Caki2 (cell line): ENCODE data around the gene TMEM191C. TPM values are rescaled to one million over a fixed set of nuclear protein-coding genes. Genes with fewer than 3 reads are reported as not detected.
"Not testable (repeated sequence)": the region's sequence is repeated elsewhere in the genome, so short reads cannot be mapped to it uniquely, and the experiment has no call there.

Experiments used
- DNase-seq: peaks from one replicate; pipeline ENCODE4 v3.0.0-alpha.2; 2015; ENCODE audit warnings: low read depth
- in situ Hi-C: cut with HindIII; loops from 2 replicates; pipeline ENCODE4 v1.10.0; 2016; ENCODE audit warnings: low sequenced_read_pairs, low pct_unique_long_range_greater_than_20kb, mixed read lengths
- total RNA-seq: library from RNA; depleted of rRNA; stranded (reverse); fragments of >200 nt; shearing (Covaris generic); gene quantifications from 2 replicates; pipeline ENCODE4 v1.2.3, GENCODE V29; 2014; ENCODE audit warnings: low replicate concordance

TMEM191C gene
- total RNA-seq, 1 experiment from 2014 or later: 0.30 TPM

DNA sequence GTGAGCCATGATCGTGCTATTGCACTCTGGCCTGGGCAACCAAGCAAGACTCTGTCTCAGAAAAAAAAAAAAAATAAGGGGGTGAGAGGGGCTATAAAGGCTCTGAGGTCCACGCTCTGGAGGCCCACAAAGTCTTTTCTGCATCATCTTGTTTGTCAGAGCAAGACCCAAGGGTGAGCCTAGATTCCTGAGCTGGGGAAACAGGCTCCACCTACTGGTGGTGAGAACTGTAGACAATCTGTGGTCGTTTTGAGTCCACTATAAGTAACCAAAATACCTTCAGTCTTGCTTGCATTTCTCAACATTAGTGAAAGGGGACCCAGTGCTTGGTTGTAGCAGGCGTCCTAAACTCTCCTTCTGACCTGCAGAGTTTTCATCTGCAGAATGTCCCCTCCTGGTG lies 4.5 kb upstream of the TMEM191C start:
- DNase-seq, in situ Hi-C loops: not testable (repeated sequence)

DNA sequence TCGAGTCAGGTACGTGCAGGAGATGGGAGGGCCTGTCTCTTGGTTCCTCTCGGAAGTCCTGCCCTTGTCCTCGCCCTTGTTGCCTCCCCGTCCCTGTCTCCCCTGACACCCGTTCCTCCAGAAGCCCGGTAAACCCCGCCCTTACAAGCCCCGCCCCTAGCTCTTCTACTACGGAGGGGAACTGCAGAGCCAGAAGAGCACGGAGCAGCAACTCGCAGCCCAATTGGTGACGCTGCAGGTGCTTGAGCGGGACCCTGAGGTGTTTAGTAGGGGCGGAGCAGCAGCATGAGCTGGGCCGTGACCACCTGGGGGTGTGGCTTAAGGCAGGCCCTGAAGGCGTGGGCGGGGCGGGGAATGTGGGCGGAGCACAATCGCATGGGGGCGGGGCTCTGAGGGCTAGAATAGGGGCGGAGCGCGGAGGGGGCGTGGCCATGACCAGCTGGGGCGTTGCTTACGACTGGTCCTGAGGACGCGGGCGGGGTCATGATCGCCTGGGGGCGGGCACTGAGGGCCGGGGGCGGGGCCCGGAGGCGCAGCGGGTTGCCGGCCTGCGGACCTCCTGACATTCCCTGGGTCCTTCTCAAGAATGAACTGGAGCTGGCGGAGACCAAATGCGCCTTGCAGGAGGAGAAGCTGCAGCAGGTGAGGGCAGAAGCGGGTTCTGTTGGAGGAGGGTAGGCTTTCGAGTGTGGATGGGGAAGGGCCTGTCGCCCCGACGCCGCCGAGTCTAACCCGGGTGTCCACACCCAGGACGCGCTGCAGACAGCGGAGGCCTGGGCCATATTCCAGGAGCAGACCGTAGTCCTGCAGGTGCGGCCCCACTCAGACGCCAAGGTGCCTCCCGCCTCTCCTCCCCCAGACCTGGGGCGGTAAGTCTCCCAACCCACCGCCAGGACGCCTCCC lies 1.3 kb downstream of the TMEM191C start:
- in situ Hi-C loops: not testable (repeated sequence)
- DNase-seq: peak; percentile 97

DNA sequence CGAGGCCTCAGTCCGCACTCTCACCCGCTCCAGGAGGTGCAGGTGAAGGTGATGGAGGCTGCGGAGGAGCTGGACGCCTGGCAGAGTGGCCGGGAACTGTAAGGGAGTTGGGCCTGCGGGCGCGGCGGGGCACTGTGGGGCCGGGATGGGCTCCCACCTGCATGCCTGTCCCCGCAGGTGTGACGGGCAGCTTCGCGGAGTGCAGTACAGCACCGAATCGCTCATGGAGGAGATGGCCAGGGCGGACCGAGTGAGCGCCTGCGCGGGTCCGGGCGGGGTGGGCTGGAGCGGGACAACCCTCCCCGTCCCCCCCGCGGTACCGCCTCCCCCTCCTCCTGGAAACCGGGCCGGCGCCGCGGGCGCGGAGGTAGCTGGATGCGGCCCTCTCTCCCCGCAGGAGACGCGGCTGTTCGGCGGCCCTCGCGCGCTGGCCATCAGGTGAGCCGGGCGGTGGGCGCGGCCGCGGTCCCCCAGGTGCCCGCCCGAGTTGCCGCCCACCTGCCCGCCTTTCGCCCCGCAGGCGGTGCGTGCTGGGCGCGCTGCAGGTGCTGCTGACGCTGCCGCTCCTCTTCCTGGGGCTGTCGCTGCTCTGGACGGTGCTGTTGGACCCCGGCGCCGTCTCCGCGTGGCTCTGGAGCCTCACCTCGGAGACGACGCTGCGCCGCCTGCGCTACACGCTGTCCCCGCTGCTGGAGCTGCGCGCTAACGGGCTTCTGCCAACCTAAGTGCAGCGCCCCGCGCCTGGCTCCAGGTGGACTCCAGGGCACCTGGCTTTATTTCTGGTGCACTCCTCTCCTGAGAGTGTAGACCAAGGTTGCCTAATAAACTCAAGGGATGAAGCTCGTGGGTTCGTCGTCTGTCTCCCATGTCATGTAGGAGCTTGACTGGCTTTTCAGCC lies 2.2 kb downstream of the TMEM191C start:
- in situ Hi-C loops: not testable (repeated sequence)

DNA sequence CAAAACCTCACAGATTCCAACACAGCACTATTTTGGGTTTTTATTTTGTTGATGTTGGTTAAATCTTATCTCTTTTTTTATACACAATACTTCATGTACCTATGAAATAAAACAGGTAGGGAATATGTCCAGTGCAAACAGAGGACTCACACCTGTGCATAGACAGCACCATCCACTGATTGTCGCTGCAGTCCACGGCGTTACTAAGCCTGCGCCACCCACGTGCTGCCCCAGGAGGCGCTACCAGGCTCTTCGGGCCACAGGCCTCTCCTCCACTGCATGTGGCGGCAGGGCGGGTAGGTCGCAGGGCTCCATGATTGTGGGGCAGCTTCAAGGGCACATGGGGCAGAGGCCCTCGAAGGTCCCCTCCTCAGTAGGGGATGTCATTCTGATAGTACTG lies 5.8 kb downstream of the TMEM191C start:
- DNase-seq, in situ Hi-C loops: not testable (repeated sequence)

More for the DNA sequence above, 2.2 kb downstream of the TMEM191C start:
- not testable (repeated sequence) for DNase-seq

DNA sequence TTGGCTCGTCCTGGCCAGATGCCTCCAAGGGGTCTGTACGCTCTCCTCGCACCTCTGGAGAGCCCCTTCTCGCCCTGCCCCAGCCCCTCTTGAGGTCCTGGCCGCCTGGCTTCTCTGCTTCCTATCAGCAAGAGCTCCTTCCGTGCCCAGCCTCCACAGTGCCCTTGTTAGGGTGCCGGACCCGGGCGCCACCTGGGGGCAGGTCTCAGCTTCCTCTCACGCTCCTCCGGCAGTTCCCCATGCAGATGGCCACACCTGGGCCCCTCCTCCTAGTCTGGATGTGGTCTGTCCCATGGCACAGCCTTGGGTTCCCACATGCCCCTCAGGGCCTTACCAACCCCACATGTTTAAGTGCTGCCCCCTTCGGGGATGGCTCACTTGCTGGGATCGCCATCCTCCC lies 6.5 kb downstream of the TMEM191C start:
- DNase-seq, in situ Hi-C loops: not testable (repeated sequence)

DNA sequence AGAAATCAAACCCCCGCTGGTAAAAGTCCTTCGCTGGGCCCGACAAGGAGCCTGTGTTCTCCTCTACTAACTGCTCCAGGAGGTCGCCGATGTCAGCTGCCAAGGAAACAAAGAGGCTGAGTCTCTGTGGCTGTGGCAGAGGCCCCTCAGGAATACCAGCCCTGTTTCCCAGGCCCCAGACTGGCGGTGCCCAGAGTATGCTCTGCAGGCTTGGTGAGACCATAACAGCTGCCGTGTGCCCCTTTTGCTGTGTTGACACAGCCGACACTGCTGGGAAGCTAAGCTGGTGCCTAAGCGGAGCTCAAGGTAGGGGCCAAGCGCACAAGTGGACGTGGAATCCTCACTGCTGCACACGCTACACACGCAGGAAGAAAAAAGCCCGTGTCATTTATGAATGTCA lies 16.9 kb downstream of the TMEM191C start:
- in situ Hi-C loops, DNase-seq: not testable (repeated sequence)

DNA sequence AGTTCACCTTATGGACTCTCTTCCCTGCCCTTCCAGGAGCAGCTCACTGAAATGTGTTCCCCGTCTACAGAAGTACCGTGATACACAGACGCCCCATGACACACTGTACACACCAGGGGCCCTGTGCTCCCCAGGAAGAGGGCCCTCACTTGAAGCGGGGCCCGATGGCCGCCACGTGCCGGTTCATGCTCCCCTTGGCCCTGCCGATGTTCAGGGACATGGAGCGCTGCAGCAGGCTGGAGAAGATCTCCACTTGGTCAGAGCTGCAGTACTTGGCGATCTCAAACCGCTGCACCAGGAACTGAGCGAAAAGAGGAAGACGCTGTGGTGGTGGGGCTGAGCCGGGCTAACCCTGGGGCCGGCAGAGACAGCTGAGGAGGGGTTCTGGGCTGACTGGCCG lies 20.5 kb downstream of the TMEM191C start:
- in situ Hi-C loops: not testable (repeated sequence)

DNA sequence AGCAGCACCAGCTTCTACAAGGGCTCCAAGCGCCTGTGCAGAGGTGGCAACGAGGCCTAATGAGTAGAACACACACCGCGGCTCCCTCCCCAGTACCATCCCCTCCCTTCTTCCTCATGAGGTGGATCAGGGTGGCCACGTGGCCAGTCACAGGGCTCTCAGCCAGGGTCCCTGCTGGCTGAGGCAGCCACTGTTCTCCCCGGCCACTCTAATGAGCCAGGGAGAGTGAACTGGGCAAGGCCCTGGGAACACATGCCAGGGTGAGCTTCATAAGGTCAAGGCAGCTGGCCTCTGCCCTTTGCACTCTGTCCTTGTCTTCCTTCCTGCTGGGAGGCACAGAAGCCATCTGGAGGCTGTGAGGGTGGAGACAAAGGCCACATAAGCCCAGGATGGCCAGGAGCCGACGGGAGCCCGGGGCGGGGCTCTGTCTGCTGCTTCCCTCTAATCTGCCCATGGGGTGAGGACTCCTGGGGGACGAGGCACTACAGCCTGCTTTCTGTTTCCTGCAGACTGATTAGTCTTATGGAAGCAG lies 22.0 kb downstream of the TMEM191C start:
- DNase-seq, in situ Hi-C loops: not testable (repeated sequence)

More for the DNA sequence above, 20.5 kb downstream of the TMEM191C start:
- DNase-seq: not testable (repeated sequence)

DNA sequence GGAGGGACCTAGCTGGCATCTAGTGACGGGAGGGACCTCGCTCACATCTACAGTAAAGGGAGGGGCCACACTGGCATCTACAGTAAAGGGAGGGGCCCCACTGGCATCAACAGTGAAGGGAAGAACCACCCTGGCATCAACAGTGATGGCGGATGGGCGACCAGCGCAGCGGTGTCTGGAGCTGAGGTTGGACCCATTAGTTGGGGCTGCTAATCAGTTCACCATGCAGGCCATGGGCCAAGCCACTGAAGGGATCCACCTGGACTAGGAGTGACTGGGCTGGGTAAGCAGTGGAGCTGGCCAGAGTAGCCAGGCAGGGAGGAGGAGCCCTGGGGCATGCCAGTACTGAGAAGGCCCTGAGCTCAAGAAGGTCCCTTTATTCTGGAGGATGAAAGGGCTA lies 23.4 kb downstream of the TMEM191C start:
- DNase-seq, in situ Hi-C loops: not testable (repeated sequence)

DNA sequence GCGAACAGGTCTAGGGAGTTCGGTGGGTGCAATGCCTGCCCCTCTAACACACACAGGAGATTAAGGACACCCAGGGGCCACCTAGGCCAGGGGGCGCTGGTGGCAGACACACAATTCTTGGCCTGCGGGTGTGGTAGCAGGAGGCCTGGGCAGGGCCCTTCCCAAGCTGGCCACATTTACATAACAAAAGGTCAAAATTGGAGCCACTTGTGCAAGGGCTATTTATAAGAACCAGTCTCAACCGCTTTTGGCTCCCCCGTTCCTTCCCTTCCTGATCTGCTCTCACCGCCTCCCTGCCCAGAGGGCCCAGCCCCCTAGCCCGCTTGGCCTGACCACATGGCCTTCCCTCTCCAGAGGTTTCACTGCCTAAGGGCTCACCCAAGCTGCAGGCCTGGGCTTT lies 25.1 kb downstream of the TMEM191C start:
- DNase-seq, in situ Hi-C loops: not testable (repeated sequence)

DNA sequence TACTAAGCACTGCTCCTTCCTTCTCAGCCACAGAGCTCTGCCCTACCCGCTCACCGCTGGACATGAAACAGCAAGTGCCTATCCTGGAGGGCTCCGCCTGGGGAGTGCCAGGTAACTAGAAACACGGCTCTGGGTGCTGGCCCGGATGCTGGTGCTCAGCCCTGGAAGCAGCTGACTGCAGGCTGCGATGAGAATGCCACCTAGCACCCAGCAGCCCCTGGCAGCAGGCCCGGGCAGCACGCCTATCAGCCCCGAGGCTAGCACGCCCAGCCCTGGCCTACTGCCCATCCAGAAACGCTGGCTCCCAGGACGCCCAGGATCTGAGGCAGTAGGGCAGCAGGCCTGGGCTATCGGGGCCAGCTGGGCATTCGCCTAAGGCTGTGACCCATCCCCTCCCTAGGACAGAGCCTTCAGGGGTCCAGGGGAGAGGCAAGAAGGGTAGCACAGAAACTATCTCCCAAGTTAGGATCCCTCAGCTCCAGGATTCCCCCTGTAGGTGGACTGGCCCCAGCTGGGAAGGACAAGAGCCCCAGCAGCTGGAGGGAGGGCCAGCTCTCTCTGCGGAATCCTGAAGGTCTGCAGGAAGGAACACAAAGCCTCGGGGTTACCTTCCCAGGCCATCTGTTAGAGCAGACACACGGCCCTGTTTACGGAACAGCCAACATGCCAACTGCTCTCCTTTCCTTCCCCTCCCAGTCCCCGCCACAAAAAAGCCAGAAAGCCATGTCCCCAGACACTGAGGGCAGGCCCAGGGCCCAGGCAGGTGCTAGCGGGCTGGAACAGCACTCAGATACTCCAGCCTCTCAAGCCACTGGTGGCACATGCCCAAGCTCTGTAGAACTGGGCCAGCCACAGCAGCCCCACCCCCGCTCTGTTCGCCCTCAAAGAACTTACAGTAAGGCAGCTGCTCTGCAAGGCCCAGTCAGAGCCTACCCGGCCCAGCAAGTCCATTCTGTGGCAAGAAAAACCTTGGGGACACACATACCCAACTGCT lies 26.9 kb downstream of the TMEM191C start:
- DNase-seq, in situ Hi-C loops: not testable (repeated sequence)

DNA sequence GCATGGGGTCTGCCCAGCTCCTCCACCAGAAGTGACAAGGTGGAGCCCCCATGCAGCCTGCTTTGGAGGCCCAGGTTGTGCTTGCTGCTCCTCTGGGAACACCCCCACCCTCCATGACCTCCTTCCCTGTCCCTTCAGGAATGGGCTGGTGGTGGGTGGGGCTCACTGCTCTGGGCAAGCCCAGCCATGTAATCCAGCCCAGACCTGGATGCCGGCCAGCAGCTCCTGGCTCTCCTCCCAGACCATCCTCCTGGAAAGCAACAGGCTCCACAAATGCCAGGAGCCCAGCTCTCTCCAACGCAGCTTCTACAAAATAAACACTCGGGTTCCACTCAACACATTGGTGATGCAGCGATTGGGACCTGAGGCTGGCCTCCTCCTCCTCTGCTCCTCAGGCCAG lies 30.8 kb downstream of the TMEM191C start:
- DNase-seq, in situ Hi-C loops: not testable (repeated sequence)

DNA sequence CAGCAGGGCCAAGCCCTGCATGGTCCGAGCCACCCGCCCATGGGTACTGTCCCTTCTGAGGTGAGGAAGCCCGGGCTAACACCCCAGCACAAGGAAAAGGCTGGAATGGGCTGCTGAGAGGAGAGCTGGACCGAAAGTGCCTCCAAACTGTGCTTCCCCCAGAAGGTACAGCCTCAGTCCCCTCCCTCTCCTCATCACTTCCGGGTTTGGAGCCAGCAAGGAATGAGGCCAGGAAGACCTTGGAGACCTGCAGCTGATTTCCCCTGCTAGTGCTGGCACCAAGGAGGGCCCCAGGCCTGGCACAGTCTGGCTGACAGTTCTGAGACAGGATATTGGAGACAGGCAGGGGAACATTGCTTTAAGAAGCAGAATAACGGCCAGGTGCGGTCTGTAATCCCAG lies 31.3 kb downstream of the TMEM191C start:
- DNase-seq, in situ Hi-C loops: not testable (repeated sequence)

DNA sequence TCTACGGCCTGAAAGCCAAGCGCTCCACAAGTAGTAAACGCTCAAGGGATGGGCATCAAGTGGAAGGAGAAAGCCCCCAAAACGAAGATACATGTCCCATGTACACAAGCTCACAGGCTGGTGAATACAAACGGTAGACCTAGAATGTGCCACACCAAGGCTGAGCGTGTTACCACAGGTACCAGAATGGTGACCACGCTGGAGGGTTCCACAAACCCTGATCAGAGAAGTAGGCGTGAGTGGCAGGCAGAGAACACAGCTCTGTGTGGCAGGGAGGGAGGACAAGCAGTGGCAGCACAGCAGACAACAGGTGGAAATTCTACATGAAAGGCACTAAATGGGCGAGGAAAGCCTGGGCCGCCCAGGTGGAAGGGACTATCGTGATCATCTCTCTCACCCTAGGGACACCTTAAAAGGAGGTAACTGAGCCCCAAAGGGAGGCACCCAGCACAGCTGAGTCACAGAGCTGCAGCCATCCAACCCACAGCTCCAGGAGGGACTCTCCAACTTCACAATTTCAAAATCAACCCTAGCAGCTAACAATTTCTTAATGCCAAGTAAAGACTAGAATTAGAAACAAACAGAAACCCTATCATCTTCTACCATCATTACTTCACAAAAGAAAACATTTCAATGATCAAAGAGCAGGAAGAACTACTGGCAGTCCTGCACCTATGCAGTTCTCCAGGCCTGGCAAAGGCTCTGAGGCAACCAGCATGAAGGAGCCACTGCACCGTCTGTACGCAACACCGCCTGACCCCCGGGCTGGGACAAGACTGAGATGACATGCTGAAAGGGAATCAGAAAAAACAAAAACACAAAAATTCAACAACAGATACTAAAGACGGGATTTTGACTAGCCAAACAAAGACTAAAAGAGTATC lies 32.7 kb downstream of the TMEM191C start:
- DNase-seq, in situ Hi-C loops: not testable (repeated sequence)

DNA sequence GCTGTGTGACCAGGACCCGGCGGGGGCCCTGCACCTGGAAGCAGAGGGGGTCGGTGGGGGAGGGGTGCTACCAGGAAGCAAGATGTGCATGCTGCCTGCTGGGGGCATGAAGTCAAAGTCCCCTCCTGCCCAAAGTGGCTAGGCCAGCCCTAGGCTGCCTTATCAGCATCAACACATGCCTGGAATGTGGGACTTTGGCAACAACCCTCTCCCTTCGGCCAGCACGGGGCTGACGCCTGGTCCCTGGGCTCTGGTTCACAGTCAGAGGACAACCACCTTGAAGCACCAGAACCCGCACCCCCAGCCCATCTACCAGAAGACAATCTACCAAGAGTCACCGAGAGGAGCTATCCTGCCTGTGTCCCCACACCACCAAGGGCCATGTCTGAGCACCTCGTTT lies 43.2 kb downstream of the TMEM191C start:
- in situ Hi-C loops, DNase-seq: not testable (repeated sequence)

DNA sequence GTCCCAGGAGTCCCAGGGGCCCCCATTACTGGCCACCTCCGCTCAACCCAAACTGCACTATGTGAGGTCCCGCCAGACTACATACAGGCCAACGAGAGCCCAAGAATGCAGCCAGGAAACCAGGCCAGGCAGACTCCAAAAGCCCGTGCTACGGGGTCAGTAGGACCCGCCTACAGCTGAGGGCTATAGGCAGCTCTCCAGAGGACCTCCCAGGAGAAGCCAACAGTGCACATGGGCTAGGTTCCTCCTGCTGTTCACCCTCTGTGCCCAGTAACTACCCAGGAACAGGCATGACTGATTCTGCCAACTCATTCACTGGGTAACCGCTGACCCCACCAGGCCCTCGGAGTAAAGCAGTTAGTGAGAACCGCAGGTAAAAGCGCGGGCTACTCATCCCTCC lies 44.8 kb downstream of the TMEM191C start:
- in situ Hi-C loops, DNase-seq: not testable (repeated sequence)
